Measurements from ENCODE around the gene CNOT6L. TPM values are rescaled to one million over a fixed set of nuclear protein-coding genes. Genes with fewer than 3 reads are reported as not detected.

Gene CNOT6L
- total RNA-seq, 1 donor = 16.4 TPM

DNA sequence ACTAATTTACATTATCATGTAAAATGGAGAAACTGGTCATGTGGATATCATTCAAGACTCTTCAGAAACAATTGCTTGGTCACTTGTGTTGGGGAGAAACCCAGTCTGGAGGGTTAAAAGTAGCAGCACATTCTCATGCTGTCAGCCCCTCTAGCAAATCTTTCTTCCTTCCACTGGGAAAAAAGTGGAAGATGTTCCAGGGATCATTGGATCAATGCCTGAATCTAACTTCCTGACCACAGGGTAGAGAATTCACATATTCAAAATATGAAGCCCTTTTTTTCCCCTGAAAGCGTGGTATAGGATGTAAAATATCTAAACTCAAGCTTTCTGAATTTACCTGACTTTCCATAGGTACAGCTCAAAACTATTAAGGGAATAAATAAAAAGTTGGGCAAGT lies 115.5 kb downstream of the CNOT6L start:
- H3K4me3 ChIP-seq (ENCODE audit: low read depth, low read length) = no peak overlapping the region
- TF ChIP-seq, protein P1, sequence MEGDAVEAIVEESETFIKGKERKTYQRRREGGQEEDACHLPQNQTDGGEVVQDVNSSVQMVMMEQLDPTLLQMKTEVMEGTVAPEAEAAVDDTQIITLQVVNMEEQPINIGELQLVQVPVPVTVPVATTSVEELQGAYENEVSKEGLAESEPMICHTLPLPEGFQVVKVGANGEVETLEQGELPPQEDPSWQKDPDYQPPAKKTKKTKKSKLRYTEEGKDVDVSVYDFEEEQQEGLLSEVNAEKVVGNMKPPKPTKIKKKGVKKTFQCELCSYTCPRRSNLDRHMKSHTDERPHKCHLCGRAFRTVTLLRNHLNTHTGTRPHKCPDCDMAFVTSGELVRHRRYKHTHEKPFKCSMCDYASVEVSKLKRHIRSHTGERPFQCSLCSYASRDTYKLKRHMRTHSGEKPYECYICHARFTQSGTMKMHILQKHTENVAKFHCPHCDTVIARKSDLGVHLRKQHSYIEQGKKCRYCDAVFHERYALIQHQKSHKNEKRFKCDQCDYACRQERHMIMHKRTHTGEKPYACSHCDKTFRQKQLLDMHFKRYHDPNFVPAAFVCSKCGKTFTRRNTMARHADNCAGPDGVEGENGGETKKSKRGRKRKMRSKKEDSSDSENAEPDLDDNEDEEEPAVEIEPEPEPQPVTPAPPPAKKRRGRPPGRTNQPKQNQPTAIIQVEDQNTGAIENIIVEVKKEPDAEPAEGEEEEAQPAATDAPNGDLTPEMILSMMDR (IDR thresholded peaks at IDR 0.05; ENCODE audit: insufficient read depth, low read length) = no peak
- no peak for DNase-seq (ENCODE audit: low read depth)

GRCh38 chr4:77701121-77701520 lies 118.0 kb downstream of the CNOT6L start:
- no peak overlapping the region for H3K4me3 ChIP-seq (ENCODE audit: low read depth, low read length)
- TF ChIP-seq, protein P1 (IDR thresholded peaks at IDR 0.05; ENCODE audit: insufficient read depth, low read length) = no peak
- no peak for DNase-seq (ENCODE audit: low read depth)

GRCh38 chr4:77699731-77700210 lies 119.4 kb downstream of the CNOT6L start:
- peak; percentile 72 for DNase-seq (ENCODE audit: low read depth)
- TF ChIP-seq, protein P1 (IDR thresholded peaks at IDR 0.05; ENCODE audit: insufficient read depth, low read length) = peak; percentile 45
- H3K4me3 ChIP-seq (ENCODE audit: low read depth, low read length) = no peak overlapping the region

DNA sequence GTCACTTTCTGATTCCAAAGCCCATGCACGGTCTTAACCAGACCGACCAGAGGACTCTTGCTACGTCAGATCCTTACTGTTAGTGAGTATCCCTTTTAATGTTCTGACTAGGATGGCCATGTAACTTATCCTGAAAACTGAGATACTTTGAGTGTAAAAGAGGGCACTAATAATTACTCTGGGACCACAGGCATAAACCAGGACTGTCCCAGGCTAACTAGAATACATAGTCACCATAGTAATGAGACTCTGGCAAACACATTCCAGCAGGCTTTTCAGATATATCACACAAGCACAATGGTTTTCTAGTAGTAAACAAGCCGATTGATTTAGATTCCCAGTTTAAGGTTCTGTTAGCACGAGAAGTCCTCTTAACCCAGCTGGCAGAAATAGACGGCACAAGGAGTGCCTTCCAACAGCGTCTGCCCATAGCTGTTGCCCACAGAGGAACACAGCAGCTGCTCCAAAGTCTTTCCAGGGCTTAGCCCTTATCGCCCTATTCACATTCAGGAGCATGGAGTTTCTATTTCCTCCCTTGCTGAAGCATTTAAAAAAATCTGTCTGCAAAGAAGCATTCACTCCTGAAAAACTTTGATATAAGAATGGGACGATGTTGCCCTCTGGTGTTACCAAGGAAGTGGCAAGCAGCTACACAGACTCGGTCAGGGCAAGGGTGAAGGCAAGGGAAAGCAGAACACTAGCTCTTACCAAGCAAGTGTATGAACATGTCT lies 121.1 kb downstream of the CNOT6L start:
- TF ChIP-seq, protein P1 (IDR thresholded peaks at IDR 0.05; ENCODE audit: insufficient read depth, low read length) = peak; percentile 67
- DNase-seq (ENCODE audit: low read depth) = peak; percentile 81
- no peak overlapping the region for H3K4me3 ChIP-seq (ENCODE audit: low read depth, low read length)

DNA sequence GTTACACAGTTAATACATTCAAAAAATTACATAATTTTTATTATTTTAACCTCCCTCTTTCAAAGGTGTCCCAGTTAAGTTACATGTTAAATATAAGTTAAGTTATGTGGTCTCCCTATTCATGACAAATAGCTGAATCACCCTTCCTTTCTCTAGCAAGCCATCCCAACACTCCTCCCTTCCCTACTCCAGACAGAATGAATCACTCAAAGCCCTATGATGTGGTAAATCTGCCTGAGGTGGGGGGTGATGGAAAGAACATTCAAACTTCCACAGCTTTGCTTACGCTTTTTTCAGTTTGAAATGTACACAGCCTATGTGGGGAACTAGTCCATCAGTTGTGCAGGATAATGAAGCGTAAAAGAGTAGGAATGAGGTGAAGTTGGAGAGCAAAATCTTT lies 123.4 kb downstream of the CNOT6L start:
- TF ChIP-seq, protein P1 (IDR thresholded peaks at IDR 0.05; ENCODE audit: insufficient read depth, low read length) = no peak
- no peak overlapping the region for H3K4me3 ChIP-seq (ENCODE audit: low read depth, low read length)
- peak; percentile 91 for DNase-seq (ENCODE audit: low read depth)

DNA sequence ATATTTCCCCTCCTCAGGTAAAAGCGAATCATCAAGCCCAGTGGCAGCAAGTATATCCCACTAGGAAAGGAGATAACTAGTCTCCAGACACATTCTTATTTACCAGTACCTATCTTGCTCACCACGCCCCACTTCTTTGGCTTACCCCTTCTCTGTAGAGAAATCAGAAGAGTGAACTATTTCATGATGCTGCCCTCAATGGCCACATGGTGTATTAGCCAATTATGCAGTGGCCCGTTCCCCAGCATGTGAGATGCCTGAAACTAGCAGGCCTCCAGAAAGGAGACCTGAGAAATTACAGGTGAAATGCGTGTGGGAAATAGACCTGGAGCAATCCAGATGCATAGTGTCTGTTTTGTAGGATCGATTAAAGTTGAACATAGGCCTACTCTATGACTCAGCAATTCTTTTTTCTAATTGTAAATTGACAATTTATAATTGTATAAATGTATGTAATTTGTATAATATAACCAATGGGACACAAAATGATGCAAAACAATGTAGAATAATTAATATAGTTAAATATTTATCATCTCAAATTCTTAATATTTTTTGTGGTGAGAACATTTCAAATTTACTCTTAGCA lies 126.2 kb downstream of the CNOT6L start:
- no peak for DNase-seq (ENCODE audit: low read depth)
- H3K4me3 ChIP-seq (ENCODE audit: low read depth, low read length) = no peak overlapping the region
- TF ChIP-seq, protein P1 (IDR thresholded peaks at IDR 0.05; ENCODE audit: insufficient read depth, low read length) = no peak

Measured in fibroblast of the aortic adventitia (primary cell).